Activated T-helper 2 cell treated with anti-CD3 and anti-CD28 coated beads, Interferon-gamma antibody, Interleukin-2, Interleukin-4, amounts not matched to agents 10 μg/mL and 5 μg/mL and 100 μg/mL, durations not matched to agents 14 hours and 24 hours and 36 hours (primary cell): ENCODE data around the gene RNF166. TPM values are rescaled to one million over a fixed set of nuclear protein-coding genes. Genes with fewer than 3 reads are reported as not detected.
A peak's percentile ranks its signal among the peaks of the same experiment; 100 is the strongest.

ENCODE experiments used
- DNase-seq: peaks from one replicate; pipeline ENCODE4 v3.0.0; 2021; ENCODE audit warnings: low spot score
- H3K27ac Mint-ChIP-seq: one replicate; pipeline ENCODE4 v1.8.0; 2021; ENCODE audit warnings: mixed read lengths
- H3K27me3 Mint-ChIP-seq: one replicate; pipeline ENCODE4 v1.8.0; 2021; ENCODE audit warnings: low read depth, mixed read lengths
- H3K36me3 Mint-ChIP-seq: one replicate; pipeline ENCODE4 v1.8.0; 2021; ENCODE audit warnings: low read depth, mixed read lengths
- H3K4me1 Mint-ChIP-seq: one replicate; pipeline ENCODE4 v1.8.0; 2021; ENCODE audit warnings: low read depth, mixed read lengths
- H3K4me3 Mint-ChIP-seq: one replicate; pipeline ENCODE4 v1.8.0; 2021; ENCODE audit warnings: low read depth, mild to moderate bottlenecking, moderate library complexity, mixed read lengths
- H3K9me3 Mint-ChIP-seq: one replicate; pipeline ENCODE4 v1.8.0; 2021; ENCODE audit warnings: mixed read lengths
- intact Hi-C: fragments of 100-400 bp; cut with micrococcal nuclease; formaldehyde crosslinking; loops from one replicate; pipeline ENCODE4 v1.15.1; 2023
- total RNA-seq: library from RNA; stranded (reverse); gene quantifications from 2 replicates; pipeline ENCODE4 v1.2.3, GENCODE V29; 2022

The RNF166 gene
- total RNA-seq, 1 donor from 2014 or later, result 39.9 TPM

- peak; percentile 63 for DNase-seq
- H3K27ac Mint-ChIP-seq, result peak overlapping the region; percentile 93
- H3K9me3 Mint-ChIP-seq, result no peaks in the 10 kb centered on the region
- H3K27me3 Mint-ChIP-seq, result no peaks in the 10 kb centered on the region
- H3K4me1 Mint-ChIP-seq, result peaks cover 56% of the 10 kb centered on the region
- intact Hi-C loops, result loop anchor here (5.0 kb wide), 2 partner anchors 99 to 131 kb away; partner anchors contain the start of genes CDT1 and ZC3H18
- peaks cover 20% of the 10 kb centered on the region for H3K36me3 Mint-ChIP-seq
- peak overlapping the region; percentile 83 for H3K4me3 Mint-ChIP-seq
Measured at GRCh38 chr16:88703486-88704309, 2.5 kb downstream of the RNF166 start.

DNA sequence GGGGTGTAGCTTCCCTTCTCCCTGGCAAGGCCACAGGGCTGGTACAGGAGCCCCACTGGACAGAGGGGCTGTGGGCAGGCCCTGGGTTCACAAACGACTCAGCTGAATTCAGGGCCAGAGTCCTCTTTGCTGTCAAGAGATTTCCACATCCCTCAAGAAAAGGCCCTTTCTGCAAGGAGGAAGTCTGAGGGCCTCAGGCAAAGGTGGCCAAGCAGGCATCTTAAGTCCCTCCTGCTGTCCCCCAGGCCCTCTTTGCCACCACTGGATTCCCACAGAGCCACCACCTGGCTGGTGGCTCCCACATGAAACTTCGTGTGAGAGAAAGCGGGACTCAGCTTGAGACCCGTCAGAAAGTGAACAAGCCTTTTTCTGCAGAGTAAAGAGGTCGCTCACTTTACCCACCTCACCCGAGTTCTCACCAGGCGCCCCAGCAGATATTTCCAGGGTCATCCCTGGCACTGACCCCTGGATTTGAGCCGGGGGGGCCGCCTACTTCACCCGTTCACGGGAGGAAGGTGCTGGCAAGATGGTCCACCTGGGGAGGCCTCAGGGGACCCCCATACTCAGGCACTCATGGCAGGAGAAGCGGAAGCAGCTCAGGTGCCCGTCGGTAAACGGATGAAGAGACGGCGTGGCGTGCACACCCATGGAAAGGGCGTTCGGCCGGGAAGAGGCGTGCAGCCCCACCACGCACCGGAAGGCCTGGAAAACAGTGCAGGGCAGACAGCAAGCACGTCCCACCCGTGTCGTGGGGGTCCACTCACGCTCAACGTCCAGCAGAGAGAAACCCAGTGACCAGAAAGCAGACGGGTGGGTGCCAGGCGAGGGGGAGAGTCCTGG lies 3.6 kb downstream of the RNF166 start:
- no peak for DNase-seq
- Mint-ChIP-seq H3K4me3 (peak overlapping the region; percentile 83), H3K27me3 (no peaks in the 10 kb centered on the region), H3K9me3 (no peaks in the 10 kb centered on the region), H3K27ac (peak overlapping the region; percentile 93), H3K4me1 (peaks cover 56% of the 10 kb centered on the region), H3K36me3 (peaks cover 29% of the 10 kb centered on the region)
- intact Hi-C loops, result loop anchor here (5.0 kb wide), 2 partner anchors 100 to 130 kb away; partner anchors contain the start of genes CDT1 and ZC3H18

DNA sequence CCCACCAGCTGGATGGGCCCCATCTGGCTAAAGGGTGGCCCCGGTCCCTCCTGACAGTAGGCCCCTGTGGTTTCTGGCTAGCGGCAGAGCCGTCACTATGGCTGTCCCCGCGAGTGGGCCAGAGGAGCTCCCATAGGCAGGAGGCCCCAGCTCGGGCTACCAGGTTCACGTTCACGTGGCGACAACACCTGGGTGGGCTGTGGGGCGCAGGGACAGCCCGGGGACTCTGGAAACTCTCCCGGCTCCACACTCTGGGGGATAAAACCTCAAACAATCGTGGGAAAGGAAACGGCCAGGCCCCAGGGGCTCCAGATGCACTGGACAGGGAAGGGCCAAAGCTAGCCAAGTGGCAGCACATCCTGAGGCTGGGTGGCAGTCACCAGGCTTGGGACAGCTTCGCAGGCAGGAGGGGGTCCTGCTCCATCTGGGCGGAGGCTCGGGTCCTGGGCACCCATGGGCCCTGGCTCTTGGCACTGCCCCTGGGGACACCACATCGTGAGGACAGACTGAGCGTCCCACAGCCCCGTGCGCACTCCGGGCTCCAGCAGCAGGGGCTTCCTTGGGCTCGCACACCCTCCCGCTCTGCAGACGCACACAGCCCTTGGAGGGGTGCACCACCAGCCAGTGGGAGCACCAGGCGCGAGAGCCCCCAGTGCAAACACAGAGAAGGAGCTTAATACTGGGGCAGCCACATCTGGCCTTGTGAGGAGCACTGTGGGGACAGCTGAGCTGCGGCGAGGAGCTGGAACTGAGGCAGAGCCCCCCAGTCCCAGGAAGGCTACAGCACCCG lies 4.4 kb downstream of the RNF166 start:
- intact Hi-C loops, result loop anchor here (1.0 to 5.0 kb wide), 3 partner anchors 15 to 129 kb away; partner anchors contain the start of genes CDT1, SNAI3 and ZC3H18
- Mint-ChIP-seq H3K4me1 (peaks cover 50% of the 10 kb centered on the region), H3K4me3 (peak overlapping the region; percentile 83), H3K27ac (peak overlapping the region; percentile 93), H3K27me3 (no peaks in the 10 kb centered on the region), H3K36me3 (peaks cover 33% of the 10 kb centered on the region), H3K9me3 (no peaks in the 10 kb centered on the region)
- no peak for DNase-seq

- peak; percentile 93 for DNase-seq
- Mint-ChIP-seq H3K27me3 (no peaks in the 10 kb centered on the region), H3K36me3 (peaks cover 35% of the 10 kb centered on the region), H3K4me3 (peak overlapping the region; percentile 83), H3K27ac (peak overlapping the region; percentile 94), H3K9me3 (no peaks in the 10 kb centered on the region), H3K4me1 (peaks cover 50% of the 10 kb centered on the region)
- intact Hi-C loops, result loop anchor here (1.0 to 5.0 kb wide), 3 partner anchors 15 to 129 kb away; partner anchors contain the start of genes CDT1, SNAI3 and ZC3H18
Measured at GRCh38 chr16:88700636-88701482, 5.3 kb downstream of the RNF166 start.

DNA sequence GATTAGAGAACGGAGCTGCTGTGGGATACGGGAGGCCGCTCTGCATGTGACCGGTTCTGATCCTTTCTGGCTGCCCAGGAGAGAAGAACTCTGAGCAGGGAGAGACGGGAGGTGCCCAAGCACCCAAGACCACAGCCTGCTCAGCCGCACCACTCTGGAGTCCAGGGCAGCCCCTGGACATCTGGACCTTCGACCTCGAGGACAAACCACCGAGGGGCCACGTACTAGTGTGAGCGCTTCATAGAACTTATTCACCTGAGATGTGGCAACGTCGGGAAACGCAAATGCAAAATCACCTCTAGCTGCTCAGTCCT lies 5.9 kb downstream of the RNF166 start:
- H3K9me3 Mint-ChIP-seq, result no peaks in the 10 kb centered on the region
- intact Hi-C loops, result loop anchor here (5.0 kb wide), 2 partner anchors 102 to 128 kb away; partner anchors contain the start of genes CDT1 and ZC3H18
- no peak for DNase-seq
- no peaks in the 10 kb centered on the region for H3K27me3 Mint-ChIP-seq
- H3K27ac Mint-ChIP-seq, result peak overlapping the region; percentile 94
- H3K36me3 Mint-ChIP-seq, result peaks cover 35% of the 10 kb centered on the region
- H3K4me3 Mint-ChIP-seq, result peak overlapping the region; percentile 83
- H3K4me1 Mint-ChIP-seq, result peaks cover 47% of the 10 kb centered on the region

GRCh38 chr16:88699180-88699579 lies 7.0 kb downstream of the RNF166 start:
- intact Hi-C loops, result no loop called here
- H3K4me3 Mint-ChIP-seq, result no peak overlapping the region
- H3K4me1 Mint-ChIP-seq, result peaks cover 42% of the 10 kb centered on the region
- no peak overlapping the region for H3K27ac Mint-ChIP-seq
- H3K36me3 Mint-ChIP-seq, result peaks cover 35% of the 10 kb centered on the region
- H3K27me3 Mint-ChIP-seq, result no peaks in the 10 kb centered on the region
- H3K9me3 Mint-ChIP-seq, result no peaks in the 10 kb centered on the region
- DNase-seq, result no peak

DNA sequence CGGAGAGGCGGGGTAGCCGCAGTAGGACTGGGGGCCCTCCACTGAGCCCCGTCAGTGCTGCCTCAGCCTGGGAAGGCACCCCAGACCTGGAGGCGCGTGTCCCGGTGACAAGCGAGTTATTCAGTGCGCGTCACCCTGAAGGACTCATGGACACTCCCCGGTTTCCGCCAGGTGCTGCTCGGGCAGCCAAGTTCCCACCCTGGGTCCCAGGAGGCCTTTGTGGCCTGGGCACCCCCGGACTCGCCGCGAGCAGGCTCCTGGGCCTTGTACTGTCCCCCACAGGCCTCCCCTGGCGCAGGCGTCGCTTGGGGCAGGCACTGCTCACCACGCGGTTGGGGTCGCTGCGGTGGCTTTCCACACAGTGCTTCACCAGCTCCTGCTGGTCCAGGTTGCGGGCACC lies 7.6 kb downstream of the RNF166 start:
- Mint-ChIP-seq H3K27me3 (no peaks in the 10 kb centered on the region), H3K4me3 (no peak overlapping the region), H3K27ac (no peak overlapping the region), H3K9me3 (no peaks in the 10 kb centered on the region), H3K4me1 (peaks cover 37% of the 10 kb centered on the region), H3K36me3 (peaks cover 35% of the 10 kb centered on the region)
- DNase-seq, result no peak
- intact Hi-C loops, result no loop called here

DNA sequence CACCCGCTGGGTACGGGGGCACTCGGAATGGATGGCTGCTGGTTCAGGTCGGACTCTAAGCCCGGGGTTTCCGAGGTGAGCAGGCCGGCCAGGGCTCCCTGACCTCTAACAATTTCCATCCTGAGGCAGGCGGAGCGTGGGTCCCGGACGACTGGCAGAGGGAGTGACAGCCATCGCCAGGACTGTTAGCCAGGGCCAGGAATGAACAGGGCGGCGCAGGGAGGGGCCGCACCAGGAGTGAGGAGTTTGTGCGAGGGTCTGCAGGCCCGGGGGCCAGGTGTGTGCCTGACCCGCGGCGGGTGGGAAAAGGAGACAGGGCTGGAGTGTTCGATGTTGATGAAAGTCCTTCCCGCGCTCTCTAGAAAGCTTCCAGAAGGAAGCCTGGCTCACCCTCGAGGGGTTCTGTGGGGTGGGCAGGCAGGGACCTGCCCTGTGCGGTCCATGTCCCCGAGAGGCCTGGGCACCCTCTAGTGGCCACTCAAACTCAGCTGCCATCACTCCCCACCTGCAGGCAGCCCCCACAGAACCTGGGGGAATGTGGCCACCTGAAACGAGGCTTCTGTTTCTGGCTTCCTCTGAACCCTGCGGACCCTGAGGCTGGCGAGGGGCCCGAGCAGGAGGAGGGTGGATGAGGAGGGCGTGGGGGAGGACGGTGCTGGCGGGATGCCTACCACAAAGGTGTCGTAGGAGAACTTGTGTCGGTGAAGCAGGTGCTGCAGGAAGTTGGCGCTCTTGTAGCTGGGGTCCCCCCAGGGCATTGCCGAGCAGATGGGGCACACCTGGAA lies 8.2 kb downstream of the RNF166 start:
- H3K36me3 Mint-ChIP-seq, result peaks cover 33% of the 10 kb centered on the region
- DNase-seq, result no peak
- H3K27me3 Mint-ChIP-seq, result no peaks in the 10 kb centered on the region
- peaks cover 30% of the 10 kb centered on the region for H3K4me1 Mint-ChIP-seq
- intact Hi-C loops, result no loop called here
- no peak overlapping the region for H3K4me3 Mint-ChIP-seq
- no peak overlapping the region for H3K27ac Mint-ChIP-seq
- H3K9me3 Mint-ChIP-seq, result no peaks in the 10 kb centered on the region

GRCh38 chr16:88697116-88697830 lies 8.9 kb downstream of the RNF166 start:
- Mint-ChIP-seq H3K4me1 (peaks cover 26% of the 10 kb centered on the region), H3K27ac (no peak overlapping the region)

GRCh38 chr16:88696441-88696840 lies 9.8 kb downstream of the RNF166 start:
- Mint-ChIP-seq H3K27me3 (no peaks in the 10 kb centered on the region), H3K9me3 (no peaks in the 10 kb centered on the region), H3K36me3 (peaks cover 27% of the 10 kb centered on the region), H3K4me3 (no peak overlapping the region), H3K4me1 (peaks cover 24% of the 10 kb centered on the region), H3K27ac (no peak overlapping the region)
- intact Hi-C loops, result no loop called here
- no peak for DNase-seq

More at GRCh38 chr16:88697116-88697830, 8.9 kb downstream of the RNF166 start:
- H3K9me3 Mint-ChIP-seq, result no peaks in the 10 kb centered on the region
- intact Hi-C loops, result no loop called here
- peaks cover 27% of the 10 kb centered on the region for H3K36me3 Mint-ChIP-seq
- no peaks in the 10 kb centered on the region for H3K27me3 Mint-ChIP-seq
- no peak overlapping the region for H3K4me3 Mint-ChIP-seq
- DNase-seq, result no peak

GRCh38 chr16:88695753-88696152 lies 10.5 kb downstream of the RNF166 start:
- Mint-ChIP-seq H3K27me3 (no peaks in the 10 kb centered on the region), H3K27ac (no peak overlapping the region), H3K36me3 (peaks cover 27% of the 10 kb centered on the region), H3K4me1 (peaks cover 26% of the 10 kb centered on the region), H3K9me3 (no peaks in the 10 kb centered on the region), H3K4me3 (no peak overlapping the region)
- intact Hi-C loops, result no loop called here
- DNase-seq, result no peak
